GM12878 (cell line): ENCODE measurements around the gene OSBPL5. TPM values are rescaled to one million over a fixed set of nuclear protein-coding genes. Genes with fewer than 3 reads are reported as not detected.

ENCODE experiments used
- ATAC-seq: fragments of 200-7000 bp; cut with Tn5 transposase; 3 replicates; pipeline ENCODE4 v1.9.1; 2020; ENCODE audit warnings: mild to moderate bottlenecking, moderate library complexity
- BruUV-seq: library from RNA; stranded (reverse); fragments of 400-500 nt; replicated peaks from 2 replicates; lab custom pipeline; 2021; lab: Mats Ljungman, UMichigan
- CTCF ChIA-PET: fragments of 300-600 bp; sonication (Branson Sonifier 250); formaldehyde crosslinking; extraction: SDS; loops from one replicate; lab custom pipeline; 2021; ENCODE audit warnings: inconsistent platforms; lab: Yijun Ruan, JAX
- POLR2A ChIA-PET: fragments of 350-600 bp; formaldehyde crosslinking; extraction: SDS; loops from one replicate; lab custom pipeline; 2021; ENCODE audit warnings: inconsistent platforms; lab: Charles Lee
- RAD21 ChIA-PET: fragments of 300-600 bp; sonication (Branson Sonifier 250); formaldehyde crosslinking; loops from one replicate; lab custom pipeline; 2023; ENCODE audit warnings: antibody characterized with exemption; ENCODE audit not compliant: unreplicated experiment; lab: Charles Lee
- SMC1A ChIA-PET: fragments of 300-600 bp; sonication (Branson Sonifier 250); formaldehyde crosslinking; loops from one replicate; lab custom pipeline; 2023; ENCODE audit not compliant: unreplicated experiment, uncharacterized antibody; lab: Charles Lee
- DNase-seq: peaks from one replicate; pipeline ENCODE4 v3.0.0-alpha.2; 2011; ENCODE audit warnings: low read depth, low spot score
- FAIRE-seq: peaks from 3 replicates; lab custom pipeline; 2011; peaks lifted over from hg19 to GRCh38; lab: Jason Lieb, UNC
- H2AFZ ChIP-seq: 2 replicates; pipeline ENCODE4 v1.6.0; 2011; ENCODE audit warnings: low read depth, low read length, control low read depth; ENCODE audit not compliant: control insufficient read depth
- H3K27ac ChIP-seq: 2 replicates; pipeline ENCODE4 v1.5.1; 2011; ENCODE audit warnings: control low read depth; ENCODE audit not compliant: control insufficient read depth, insufficient read depth
- H3K27me3 ChIP-seq, 2 experiments: replicated peaks in 1 of 2; 2 replicates each; pipeline versions ENCODE4 v1.6.0 to v1.6.1; 2011; ENCODE audit warnings: low read length in 1 of 2; ENCODE audit not compliant: control insufficient read depth in 2 of 2, insufficient read depth in 2 of 2
- H3K36me3 ChIP-seq, 2 experiments: 2 replicates each; pipeline ENCODE4 v1.5.1; 2011; ENCODE audit warnings: low read length in 1 of 2; ENCODE audit not compliant: control insufficient read depth in 2 of 2, insufficient read depth in 2 of 2
- H3K4me1 ChIP-seq: 2 replicates; pipeline ENCODE4 v1.6.1; 2011; ENCODE audit warnings: mild to moderate bottlenecking, low read length, moderate library complexity, mixed read lengths; ENCODE audit not compliant: control insufficient read depth, insufficient read depth
- H3K4me2 ChIP-seq: 2 replicates; pipeline ENCODE4 v1.6.0; 2011; ENCODE audit warnings: control low read depth; ENCODE audit not compliant: control insufficient read depth, insufficient read depth
- H3K4me3 ChIP-seq: fragments of 200-600 bp; sonication (generic); 2 replicates; pipeline ENCODE4 v1.5.1; 2016
- H3K79me2 ChIP-seq: 2 replicates; pipeline ENCODE4 v1.6.0; 2011; ENCODE audit warnings: low read length; ENCODE audit not compliant: control insufficient read depth, insufficient read depth
- H3K9ac ChIP-seq: 2 replicates; pipeline ENCODE4 v1.8.0; 2011; ENCODE audit warnings: low read length, control low read depth, mixed read lengths; ENCODE audit not compliant: control insufficient read depth, insufficient read depth
- H3K9me3 ChIP-seq: replicated peaks from 3 replicates; pipeline ENCODE4 v1.5.1; 2011; ENCODE audit warnings: mild to moderate bottlenecking, low read length; ENCODE audit not compliant: control insufficient read depth, insufficient read depth
- H4K20me1 ChIP-seq: 2 replicates; pipeline ENCODE4 v1.6.0; 2011; ENCODE audit not compliant: control insufficient read depth, insufficient read depth
- BMI1 ChIP-seq: fragments of 450-650 bp; IDR thresholded peaks from 2 replicates; pipeline ENCODE4 v1.6.1; 2016; ENCODE audit warnings: mild to moderate bottlenecking, moderate library complexity, borderline replicate concordance
- CBX5 ChIP-seq: sonication (generic); IDR thresholded peaks from 2 replicates; pipeline ENCODE4 v1.6.1; 2016; ENCODE audit warnings: low read depth, moderate library complexity, mild to moderate bottlenecking, inconsistent platforms
- CEBPZ ChIP-seq: fragments of 150-350 bp; IDR thresholded peaks from 2 replicates; pipeline ENCODE4 v1.6.1; 2016; ENCODE audit warnings: low read depth, low read length
- CHD4 ChIP-seq: fragments of 200-600 bp; sonication (generic); IDR thresholded peaks from 2 replicates; pipeline ENCODE4 v1.6.1; 2016; ENCODE audit warnings: mild to moderate bottlenecking
- CREM ChIP-seq: IDR thresholded peaks from 2 replicates; pipeline ENCODE4 v1.6.1; 2014; ENCODE audit warnings: antibody characterized with exemption, low read depth
- CTCF ChIP-seq, 3 experiments: IDR thresholded peaks in 2 of 3; conservative IDR thresholded peaks in 1 of 3; 2 replicates each; pipeline ENCODE4 v1.5.1; 2011; ENCODE audit warnings: low read depth in 3 of 3, low read length in 3 of 3, mild to moderate bottlenecking in 3 of 3, control low read depth in 2 of 3, moderate library complexity in 2 of 3, inconsistent platforms in 1 of 3, mixed read lengths in 1 of 3; ENCODE audit not compliant: control insufficient read depth in 2 of 3, insufficient read depth in 1 of 3; ENCODE audit errors: extremely low read depth in 1 of 3
- ETV6 ChIP-seq, 2 experiments: fragments of 450-650 bp in 1 of 2; IDR thresholded peaks in 1 of 2; conservative IDR thresholded peaks in 1 of 2; 2 replicates each; pipeline ENCODE4 v1.6.1; 2014; ENCODE audit warnings: antibody characterized with exemption in 1 of 2, borderline replicate concordance in 1 of 2, low read depth in 1 of 2, mild to moderate bottlenecking in 1 of 2, moderate library complexity in 1 of 2
- LARP7 ChIP-seq: fragments of 450-650 bp; IDR thresholded peaks from 2 replicates; pipeline ENCODE4 v1.6.1; 2017; ENCODE audit warnings: mild to moderate bottlenecking
- MAX ChIP-seq: IDR thresholded peaks from 2 replicates; pipeline ENCODE4 v1.6.1; 2012; ENCODE audit warnings: low read depth, low read length, improper control_type of control experiment
- MLLT1 ChIP-seq: fragments of 450-650 bp; IDR thresholded peaks from 2 replicates; pipeline ENCODE4 v1.6.1; 2016; ENCODE audit warnings: mild to moderate bottlenecking
- SMARCA5 ChIP-seq: fragments of 450-650 bp; IDR thresholded peaks from 2 replicates; pipeline ENCODE4 v1.6.1; 2017; ENCODE audit warnings: mild to moderate bottlenecking
- ZBTB4 ChIP-seq: fragments of 450-650 bp; formaldehyde crosslinking; IDR thresholded peaks from 2 replicates; pipeline ENCODE4 v1.4.0; 2022; ENCODE audit warnings: mild to moderate bottlenecking, moderate library complexity
- ZNF384 ChIP-seq: IDR thresholded peaks from 2 replicates; pipeline ENCODE4 v1.6.1; 2012; ENCODE audit warnings: low read depth, mild to moderate bottlenecking, low read length, improper control_type of control experiment, borderline replicate concordance
- WGBS: methylation state at CpG from one replicate; pipeline ENCODE4 v1.1.6; 2016; ENCODE audit warnings: low lambda C conversion rate; ENCODE audit not compliant: insufficient replicate concordance, insufficient coverage; ENCODE audit errors: missing lambda C conversion rate; 5-methylcytosine and 5-hydroxymethylcytosine counted together
- in situ Hi-C: fragments of 300-500 bp; cut with MboI; formaldehyde crosslinking; loops from 9 replicates; pipeline ENCODE4 v1.14.3; 2018; ENCODE audit warnings: mixed read lengths
- intact Hi-C: fragments of 100-400 bp; cut with micrococcal nuclease; formaldehyde crosslinking; loops from one replicate; pipeline ENCODE4 v1.14.2; 2022; ENCODE audit not compliant: unreplicated experiment
- polyA plus RNA-seq, 11 experiments: library from polyadenylated mRNA; depleted of rRNA in 4 of 11; unstranded in 6 of 11; stranded (reverse) in 5 of 11; fragments of >200 nt; fragmentation: Nextera tagmentation in 4 of 11; fragmentation: Illumina TruSeq in 1 of 11; extraction: Ambion mirVana in 4 of 11; extraction: Trizol in 1 of 11; gene quantifications; 1 replicate in 1 of 11; 2 replicates in 10 of 11; pipeline versions ENCODE4 v1.2.1 to v1.2.3, GENCODE V29; 2011 to 2016; ENCODE audit warnings: inconsistent platforms in 2 of 11, missing spikeins in 2 of 11, low read depth in 1 of 11
- total RNA-seq, 4 experiments: library from RNA; depleted of rRNA in 3 of 4; stranded (reverse); fragments of >200 nt in 3 of 4; fragmentation: Illumina TruSeq in 1 of 4; extraction: Trizol in 1 of 4; gene quantifications; 2 replicates each; pipeline versions ENCODE4 v1.2.1 to v1.2.3, GENCODE V29; 2013 to 2021

The OSBPL5 gene
- total and polyA plus RNA-seq, 10 of the 15 experiments (the other 5 are each of a cell fraction or from before 2014, with no cell fraction given) = not detected

- ATAC-seq (no peak), FAIRE-seq (no peak), DNase-seq (no peak)
- H3K4me2 ChIP-seq = no peak overlapping the region
- no peaks in the 10 kb centered on the region for H3K79me2 ChIP-seq
- intact Hi-C loops (no loop called here), in situ Hi-C loops (no loop called here)
- ChIA-PET CTCF (no interaction called here), RAD21 (no interaction called here), SMC1A (no interaction called here), POLR2A (no interaction called here)
- no peaks in the 10 kb centered on the region for H3K9me3 ChIP-seq
- no peaks in the 10 kb centered on the region for H3K36me3 ChIP-seq
- H3K27me3 ChIP-seq = no peaks in the 10 kb centered on the region
- BruUV-seq = no TSS peak
- no peak overlapping the region for H2AFZ ChIP-seq
- no peak overlapping the region for H3K9ac ChIP-seq
- no peaks in the 10 kb centered on the region for H4K20me1 ChIP-seq
- no peak overlapping the region for H3K4me3 ChIP-seq
- H3K27ac ChIP-seq = no peak overlapping the region
- no peaks in the 10 kb centered on the region for H3K4me1 ChIP-seq
- WGBS = 39% methylated on average over 17 of the region's 17 CpGs
- TF ChIP-seq MLLT1 (no peak), ZBTB4 (CRISPR knock-in tag) (no peak), CEBPZ (no peak), CTCF (IDR thresholded peaks at IDR 0.05 in 2 of 3, conservative IDR thresholded peaks at IDR 0.05 in 1 of 3; ENCODE audit: control insufficient read depth in 2 of 3, extremely low read depth in 1 of 3, insufficient read depth in 1 of 3, low read depth in 3 of 3, low read length in 3 of 3) (no peak), CREM (no peak), CHD4 (no peak), SMARCA5 (no peak), CBX5 (no peak), BMI1 (no peak), MAX (no peak), ZNF384 (no peak), ETV6 (conservative IDR thresholded peaks at IDR 0.05 in 1 of 2, IDR thresholded peaks at IDR 0.05 in 1 of 2; ENCODE audit: borderline replicate concordance in 1 of 2, low read depth in 1 of 2) (no peak), LARP7 (no peak)
Measured at GRCh38 chr11:3147257-3147619, 17.9 kb downstream of the OSBPL5 start.
